Measurements from ENCODE around the gene ANGEL1.

DNA sequence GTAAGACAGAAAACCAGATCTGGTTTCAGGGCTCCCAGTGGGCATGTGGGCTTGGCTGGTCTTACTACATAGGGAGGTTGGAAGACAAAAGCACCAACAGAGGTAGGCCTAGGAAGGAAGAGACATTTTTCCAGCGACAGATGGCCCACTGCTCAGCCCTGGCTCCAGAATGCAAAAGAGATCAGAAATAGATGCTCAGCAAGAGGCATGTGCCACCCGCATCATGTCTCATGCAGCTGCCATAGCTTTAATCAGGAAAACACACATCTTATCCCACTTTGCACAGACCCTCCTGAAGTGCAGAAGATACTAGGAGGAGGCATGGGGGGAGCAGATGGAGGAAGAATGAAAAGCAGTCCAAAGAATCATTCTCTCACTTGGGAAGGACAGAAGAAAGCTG, 26.1 kb downstream of the ANGEL1 start:
- TF ChIP-seq, protein P1, sequence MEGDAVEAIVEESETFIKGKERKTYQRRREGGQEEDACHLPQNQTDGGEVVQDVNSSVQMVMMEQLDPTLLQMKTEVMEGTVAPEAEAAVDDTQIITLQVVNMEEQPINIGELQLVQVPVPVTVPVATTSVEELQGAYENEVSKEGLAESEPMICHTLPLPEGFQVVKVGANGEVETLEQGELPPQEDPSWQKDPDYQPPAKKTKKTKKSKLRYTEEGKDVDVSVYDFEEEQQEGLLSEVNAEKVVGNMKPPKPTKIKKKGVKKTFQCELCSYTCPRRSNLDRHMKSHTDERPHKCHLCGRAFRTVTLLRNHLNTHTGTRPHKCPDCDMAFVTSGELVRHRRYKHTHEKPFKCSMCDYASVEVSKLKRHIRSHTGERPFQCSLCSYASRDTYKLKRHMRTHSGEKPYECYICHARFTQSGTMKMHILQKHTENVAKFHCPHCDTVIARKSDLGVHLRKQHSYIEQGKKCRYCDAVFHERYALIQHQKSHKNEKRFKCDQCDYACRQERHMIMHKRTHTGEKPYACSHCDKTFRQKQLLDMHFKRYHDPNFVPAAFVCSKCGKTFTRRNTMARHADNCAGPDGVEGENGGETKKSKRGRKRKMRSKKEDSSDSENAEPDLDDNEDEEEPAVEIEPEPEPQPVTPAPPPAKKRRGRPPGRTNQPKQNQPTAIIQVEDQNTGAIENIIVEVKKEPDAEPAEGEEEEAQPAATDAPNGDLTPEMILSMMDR (IDR thresholded peaks at IDR 0.05), result no peak
- no peak for TF ChIP-seq POLR2A (IDR thresholded peaks at IDR 0.05)

Measured in body of pancreas (tissue), 4 donors.